ENCODE data around the gene MGLL. TPM values are rescaled to one million over a fixed set of nuclear protein-coding genes. Genes with fewer than 3 reads are reported as not detected.

The MGLL gene
- total and polyA plus RNA-seq, 4 experiments from 2014 or later = 0.77 to 4.8 (median 2.3) TPM

GRCh38 chr3:127694467-127695215, 127.7 kb downstream of the MGLL start:
- Histone ChIP-seq H3K4me3 (ENCODE audit: low read length in 2 of 2) (no peak overlapping the region), H3K36me3 (ENCODE audit: insufficient read depth, low read length) (no peaks in the 10 kb centered on the region), H3K9me3 (ENCODE audit: control insufficient read depth in 1 of 2, low read length in 2 of 2) (no peaks in the 10 kb centered on the region), H3K27ac (ENCODE audit: low read depth, low read length) (no peak overlapping the region), H3K27me3 (ENCODE audit: insufficient read depth, low read length) (no peaks in the 10 kb centered on the region), H3K4me1 (ENCODE audit: insufficient read depth, low read length) (no peaks in the 10 kb centered on the region)
- H3K4me1 Mint-ChIP-seq = peaks cover 0 to 4% (median 2%) of the 10 kb centered on the region in 4 donors
- ChIA-PET POLR2A (ENCODE audit: partially characterized antibody) (interaction anchor here (0.6 to 4.2 kb wide), 4 partner anchors 11 to 1836 kb away, joined by 3 to 16 read pairs (median 4); partner anchors contain the start of gene ABTB1), CTCF (ENCODE audit: partially characterized antibody) (interaction anchor here (0.5 to 5.0 kb wide), 18 partner anchors 11 to 124 kb away, joined by 3 to 63 read pairs (median 3); partner anchors contain the start of genes MCM2 and TPRA1)
- H3K36me3 Mint-ChIP-seq = no peaks in the 10 kb centered on the region
- intact Hi-C loops (cut with micrococcal nuclease) = loop anchor here (1.0 to 5.0 kb wide), 2 partner anchors 42 to 102 kb away; partner anchors contain the start of gene TPRA1
- no peak overlapping the region for H3K27ac Mint-ChIP-seq
- peak in 4 of 5 donors; percentile 36 to 46 (median 41) for DNase-seq
- H3K4me3 Mint-ChIP-seq = no peak overlapping the region
- no peaks in the 10 kb centered on the region for H3K9me3 Mint-ChIP-seq
- H3K27me3 Mint-ChIP-seq = peaks cover 0 to 1% of the 10 kb centered on the region in 2 donors

- POLR2A ChIA-PET (ENCODE audit: partially characterized antibody) = interaction anchor here (1.0 kb wide), 1 partner anchor 10 kb away, joined by 3 read pairs; no protein-coding TSS in a partner anchor
- CTCF ChIA-PET (ENCODE audit: partially characterized antibody) = interaction anchor here (0.8 to 5.0 kb wide), 6 partner anchors 10 to 119 kb away, joined by 3 to 63 read pairs (median 6); no protein-coding TSS in a partner anchor
- intact Hi-C loops (cut with micrococcal nuclease) = loop anchor here (5.0 kb wide), 1 partner anchor 101 kb away; the partner anchor contains the start of gene TPRA1
These were observed 128.9 kb downstream of the MGLL start for GRCh38 chr3:127693336-127693843.

GRCh38 chr3:127692501-127693335, 129.6 kb downstream of the MGLL start:
- no peak for DNase-seq

More at GRCh38 chr3:127693336-127693843, 128.9 kb downstream of the MGLL start:
- Mint-ChIP-seq H3K36me3 (no peaks in the 10 kb centered on the region), H3K9me3 (no peaks in the 10 kb centered on the region), H3K27me3 (peaks cover 0 to 1% of the 10 kb centered on the region in 2 donors), H3K4me3 (no peak overlapping the region), H3K27ac (peak overlapping the region in 2 of 7 donors; percentile 42 to 65), H3K4me1 (peaks cover 0 to 4% (median 2%) of the 10 kb centered on the region in 4 donors)
- H3K36me3 ChIP-seq (ENCODE audit: insufficient read depth, low read length) = no peaks in the 10 kb centered on the region
- no peak overlapping the region for H3K27ac ChIP-seq (ENCODE audit: low read depth, low read length)
- no peaks in the 10 kb centered on the region for H3K4me1 ChIP-seq (ENCODE audit: insufficient read depth, low read length)
- no peaks in the 10 kb centered on the region for H3K27me3 ChIP-seq (ENCODE audit: insufficient read depth, low read length)
- H3K4me3 ChIP-seq (ENCODE audit: low read length in 2 of 2) = no peak overlapping the region
- H3K9me3 ChIP-seq (ENCODE audit: control insufficient read depth in 1 of 2, low read length in 2 of 2) = no peaks in the 10 kb centered on the region
- DNase-seq = no peak

GRCh38 chr3:127691974-127692373, 130.3 kb downstream of the MGLL start:
- no peaks in the 10 kb centered on the region for H3K9me3 ChIP-seq (ENCODE audit: control insufficient read depth in 1 of 2, low read length in 2 of 2)
- H3K27ac ChIP-seq (ENCODE audit: low read depth, low read length) = no peak overlapping the region
- POLR2A ChIA-PET (ENCODE audit: partially characterized antibody) = interaction anchor here (0.7 kb wide), 1 partner anchor 11 kb away, joined by 4 read pairs; no protein-coding TSS in a partner anchor
- no peak overlapping the region for H3K27ac Mint-ChIP-seq
- H3K36me3 Mint-ChIP-seq = no peaks in the 10 kb centered on the region
- H3K4me1 Mint-ChIP-seq = no peaks in the 10 kb centered on the region
- H3K9me3 Mint-ChIP-seq = no peaks in the 10 kb centered on the region
- DNase-seq = no peak
- no peaks in the 10 kb centered on the region for H3K36me3 ChIP-seq (ENCODE audit: insufficient read depth, low read length)
- no peak overlapping the region for H3K4me3 Mint-ChIP-seq
- H3K27me3 Mint-ChIP-seq = peaks cover 0 to 1% of the 10 kb centered on the region in 2 donors
- no peak overlapping the region for H3K4me3 ChIP-seq (ENCODE audit: low read length in 2 of 2)
- no peaks in the 10 kb centered on the region for H3K4me1 ChIP-seq (ENCODE audit: insufficient read depth, low read length)
- intact Hi-C loops (cut with micrococcal nuclease) = loop anchor here (5.0 kb wide), 1 partner anchor 100 kb away; the partner anchor contains the start of gene TPRA1
- CTCF ChIA-PET (ENCODE audit: partially characterized antibody) = interaction anchor here (0.7 to 0.9 kb wide), 2 partner anchors 9 to 14 kb away, joined by 3 read pairs; no protein-coding TSS in a partner anchor
- H3K27me3 ChIP-seq (ENCODE audit: insufficient read depth, low read length) = no peaks in the 10 kb centered on the region

More at GRCh38 chr3:127692501-127693335, 129.6 kb downstream of the MGLL start:
- Mint-ChIP-seq H3K27me3 (peaks cover 0 to 1% of the 10 kb centered on the region in 2 donors), H3K27ac (no peak overlapping the region), H3K4me1 (peaks cover 0 to 4% (median 2%) of the 10 kb centered on the region in 4 donors), H3K9me3 (no peaks in the 10 kb centered on the region), H3K36me3 (no peaks in the 10 kb centered on the region), H3K4me3 (no peak overlapping the region)
- Histone ChIP-seq H3K9me3 (ENCODE audit: control insufficient read depth in 1 of 2, low read length in 2 of 2) (no peaks in the 10 kb centered on the region), H3K27ac (ENCODE audit: low read depth, low read length) (no peak overlapping the region), H3K36me3 (ENCODE audit: insufficient read depth, low read length) (no peaks in the 10 kb centered on the region), H3K4me1 (ENCODE audit: insufficient read depth, low read length) (no peaks in the 10 kb centered on the region), H3K4me3 (ENCODE audit: low read length in 2 of 2) (no peak overlapping the region), H3K27me3 (ENCODE audit: insufficient read depth, low read length) (no peaks in the 10 kb centered on the region)
- CTCF ChIA-PET (ENCODE audit: partially characterized antibody) = interaction anchor here (0.7 to 5.0 kb wide), 4 partner anchors 10 to 118 kb away, joined by 3 to 63 read pairs (median 3); no protein-coding TSS in a partner anchor
- POLR2A ChIA-PET (ENCODE audit: partially characterized antibody) = interaction anchor here (0.7 kb wide), 1 partner anchor 12 kb away, joined by 4 read pairs; no protein-coding TSS in a partner anchor
- intact Hi-C loops (cut with micrococcal nuclease) = loop anchor here (5.0 kb wide), 1 partner anchor 100 kb away; the partner anchor contains the start of gene TPRA1

- H3K4me1 ChIP-seq (ENCODE audit: insufficient read depth, low read length) = no peaks in the 10 kb centered on the region
- no peak overlapping the region for H3K4me3 Mint-ChIP-seq
- no peak for DNase-seq
- H3K9me3 ChIP-seq (ENCODE audit: control insufficient read depth in 1 of 2, low read length in 2 of 2) = no peaks in the 10 kb centered on the region
- ChIA-PET CTCF (ENCODE audit: partially characterized antibody) (interaction anchor here (0.9 kb wide), 1 partner anchor 8 kb away, joined by 3 read pairs; no protein-coding TSS in a partner anchor), POLR2A (ENCODE audit: partially characterized antibody) (no interaction called here)
- H3K9me3 Mint-ChIP-seq = no peaks in the 10 kb centered on the region
- no peak overlapping the region for H3K27ac Mint-ChIP-seq
- H3K27me3 Mint-ChIP-seq = peaks cover 0 to 1% of the 10 kb centered on the region in 2 donors
- intact Hi-C loops (cut with micrococcal nuclease) = loop anchor here (5.0 kb wide), 1 partner anchor 99 kb away; the partner anchor contains the start of gene TPRA1
- no peaks in the 10 kb centered on the region for H3K4me1 Mint-ChIP-seq
- no peaks in the 10 kb centered on the region for H3K27me3 ChIP-seq (ENCODE audit: insufficient read depth, low read length)
- no peak overlapping the region for H3K27ac ChIP-seq (ENCODE audit: low read depth, low read length)
- H3K36me3 Mint-ChIP-seq = no peaks in the 10 kb centered on the region
- no peak overlapping the region for H3K4me3 ChIP-seq (ENCODE audit: low read length in 2 of 2)
- H3K36me3 ChIP-seq (ENCODE audit: insufficient read depth, low read length) = no peaks in the 10 kb centered on the region
These were observed 130.8 kb downstream of the MGLL start for GRCh38 chr3:127691489-127691888.

- Histone ChIP-seq H3K36me3 (ENCODE audit: insufficient read depth, low read length) (no peaks in the 10 kb centered on the region), H3K9me3 (ENCODE audit: control insufficient read depth in 1 of 2, low read length in 2 of 2) (no peaks in the 10 kb centered on the region), H3K4me1 (ENCODE audit: insufficient read depth, low read length) (no peaks in the 10 kb centered on the region), H3K4me3 (ENCODE audit: low read length in 2 of 2) (no peak overlapping the region), H3K27me3 (ENCODE audit: insufficient read depth, low read length) (no peaks in the 10 kb centered on the region), H3K27ac (ENCODE audit: low read depth, low read length) (no peak overlapping the region)
- ChIA-PET CTCF (ENCODE audit: partially characterized antibody) (no interaction called here), POLR2A (ENCODE audit: partially characterized antibody) (no interaction called here)
- Mint-ChIP-seq H3K4me3 (no peak overlapping the region), H3K27ac (no peak overlapping the region), H3K27me3 (peaks cover 0 to 1% of the 10 kb centered on the region in 2 donors), H3K9me3 (no peaks in the 10 kb centered on the region), H3K4me1 (no peaks in the 10 kb centered on the region), H3K36me3 (no peaks in the 10 kb centered on the region)
- intact Hi-C loops (cut with micrococcal nuclease) = loop anchor here (5.0 kb wide), 1 partner anchor 99 kb away; the partner anchor contains the start of gene TPRA1
- DNase-seq = no peak
These were observed 131.4 kb downstream of the MGLL start for GRCh38 chr3:127690823-127691452.
